GM19395 (cell line): Measurements from ENCODE around the gene CDHR4.
"Not testable (repeated sequence)": the region's sequence is repeated elsewhere in the genome, so short reads cannot be mapped to it uniquely, and the experiment has no call there.

Experiments
- ATAC-seq: cut with Tn5 transposase; IDR thresholded peaks from one replicate; pipeline ENCODE4 v1.9.1; 2021; ENCODE audit warnings: mild to moderate bottlenecking, moderate library complexity; ENCODE audit not compliant: unreplicated experiment

The CDHR4 gene

GRCh38 chr3:49780975-49781365, 18.7 kb downstream of the CDHR4 start:
- ATAC-seq: not testable (repeated sequence)

GRCh38 chr3:49780080-49780974, 19.3 kb downstream of the CDHR4 start:
- no peak for ATAC-seq

- ATAC-seq: no peak
These were observed 20.2 kb downstream of the CDHR4 start for GRCh38 chr3:49779358-49780079.

GRCh38 chr3:49776101-49776500, 23.6 kb downstream of the CDHR4 start:
- not testable (repeated sequence) for ATAC-seq

GRCh38 chr3:49775538-49775937, 24.1 kb downstream of the CDHR4 start:
- ATAC-seq: no peak

- no peak for ATAC-seq
These were observed 27.0 kb downstream of the CDHR4 start for GRCh38 chr3:49772703-49773102.

- ATAC-seq: no peak
These were observed 28.2 kb downstream of the CDHR4 start for GRCh38 chr3:49771340-49771938.

GRCh38 chr3:49769926-49770325, 29.7 kb downstream of the CDHR4 start:
- ATAC-seq: no peak

- no peak for ATAC-seq
These were observed 30.3 kb downstream of the CDHR4 start for GRCh38 chr3:49769286-49769915.

GRCh38 chr3:49763981-49764380, 35.7 kb downstream of the CDHR4 start:
- no peak for ATAC-seq

GRCh38 chr3:49761661-49762060, 38.0 kb downstream of the CDHR4 start:
- ATAC-seq: no peak

- no peak for ATAC-seq
These were observed 40.4 kb downstream of the CDHR4 start for GRCh38 chr3:49759226-49759625.

GRCh38 chr3:49757197-49757596, 42.5 kb downstream of the CDHR4 start:
- ATAC-seq: no peak

- no peak for ATAC-seq
These were observed 43.6 kb downstream of the CDHR4 start for GRCh38 chr3:49756036-49756435.

GRCh38 chr3:49754536-49754935, 45.1 kb downstream of the CDHR4 start:
- no peak for ATAC-seq

GRCh38 chr3:49751501-49751900, 48.2 kb downstream of the CDHR4 start:
- no peak for ATAC-seq

- ATAC-seq: no peak
These were observed 49.6 kb downstream of the CDHR4 start for GRCh38 chr3:49750056-49750455.

- ATAC-seq: not testable (repeated sequence)
These were observed 50.8 kb downstream of the CDHR4 start for GRCh38 chr3:49748874-49749273.

GRCh38 chr3:49747792-49748480, 51.7 kb downstream of the CDHR4 start:
- ATAC-seq: no peak

- ATAC-seq: no peak
These were observed 53.7 kb downstream of the CDHR4 start for GRCh38 chr3:49745986-49746385.
